HepG2 (cell line): Measurements from ENCODE around the gene CCNB1IP1. TPM values are rescaled to one million over a fixed set of nuclear protein-coding genes. Genes with fewer than 3 reads are reported as not detected.

Source experiments
- CCDC6 ChIP-seq: sonication (generic); formaldehyde crosslinking; IDR thresholded peaks from 2 replicates; pipeline ENCODE4 v1.8.1; 2022; ENCODE audit warnings: mild to moderate bottlenecking, missing genetic modification reagents, moderate library complexity
- EZH2 ChIP-seq: conservative IDR thresholded peaks from 2 replicates; pipeline ENCODE4 v1.6.1; 2012; ENCODE audit warnings: mild to moderate bottlenecking, low read depth, low read length, moderate library complexity
- FOXC1 ChIP-seq: sonication (generic); formaldehyde crosslinking; IDR thresholded peaks from 2 replicates; pipeline ENCODE4 v1.8.0; 2022; ENCODE audit warnings: mild to moderate bottlenecking, missing genetic modification reagents, borderline replicate concordance
- IRX3 ChIP-seq: sonication (generic); formaldehyde crosslinking; IDR thresholded peaks from 2 replicates; pipeline ENCODE4 v1.8.1; 2023; ENCODE audit warnings: mild to moderate bottlenecking, low read depth, missing genetic modification reagents, borderline replicate concordance
- KAT7 ChIP-seq: IDR thresholded peaks from 2 replicates; pipeline ENCODE4 v1.6.1; 2018; ENCODE audit warnings: borderline replicate concordance, missing compliant biosample characterization
- MAFF ChIP-seq: IDR thresholded peaks from 2 replicates; pipeline ENCODE4 v1.6.1; 2011; ENCODE audit warnings: low read depth, low read length, improper control_type of control experiment
- MED1 ChIP-seq: sonication (generic); formaldehyde crosslinking; IDR thresholded peaks from 2 replicates; pipeline ENCODE4 v1.4.0; 2020; ENCODE audit warnings: missing genetic modification reagents
- NONO ChIP-seq, 2 experiments: fragments of 450-650 bp in 1 of 2; sonication (generic) in 1 of 2; formaldehyde crosslinking in 1 of 2; IDR thresholded peaks in 1 of 2; conservative IDR thresholded peaks in 1 of 2; 2 replicates each; pipeline versions ENCODE4 v1.6.1 to v1.8.0; 2017 to 2022; ENCODE audit warnings: mild to moderate bottlenecking in 1 of 2, missing genetic modification reagents in 1 of 2, moderate library complexity in 1 of 2
- PAF1 ChIP-seq: IDR thresholded peaks from 2 replicates; pipeline ENCODE4 v1.6.1; 2016; ENCODE audit warnings: missing genetic modification reagents, missing compliant biosample characterization
- SP1 ChIP-seq, 2 experiments: fragments of 450-650 bp in 1 of 2; sonication (generic) in 1 of 2; formaldehyde crosslinking in 1 of 2; IDR thresholded peaks; 2 replicates each; pipeline versions ENCODE4 v1.4.0 to v1.6.1; 2016 to 2020; ENCODE audit warnings: missing genetic modification reagents in 1 of 2
- SUZ12 ChIP-seq: fragments of 150-350 bp; IDR thresholded peaks from 2 replicates; pipeline ENCODE4 v1.6.1; 2014; ENCODE audit warnings: low read depth, low read length
- XRCC5 ChIP-seq: fragments of 200-400 bp; formaldehyde crosslinking; optimal IDR thresholded peaks from 2 replicates; pipeline ENCODE3; 2017; ENCODE audit warnings: mild to moderate bottlenecking, low read length
- ZBTB7A ChIP-seq: sonication (generic); formaldehyde crosslinking; IDR thresholded peaks from 2 replicates; pipeline ENCODE4 v1.8.0; 2022; ENCODE audit warnings: mild to moderate bottlenecking, missing genetic modification reagents
- ZEB1 ChIP-seq: IDR thresholded peaks from 2 replicates; pipeline ENCODE4 v1.6.1; 2012; ENCODE audit warnings: mild to moderate bottlenecking, low read depth, inconsistent platforms; ENCODE audit not compliant: insufficient replicate concordance
- ZFP41 ChIP-seq: sonication (generic); formaldehyde crosslinking; IDR thresholded peaks from 2 replicates; pipeline ENCODE4 v1.4.0; 2020; ENCODE audit warnings: mild to moderate bottlenecking, missing genetic modification reagents, borderline replicate concordance
- ZNF17 ChIP-seq: sonication (generic); formaldehyde crosslinking; IDR thresholded peaks from 2 replicates; pipeline ENCODE4 v1.5.0; 2020; ENCODE audit warnings: mild to moderate bottlenecking, missing genetic modification reagents
- ZNF34 ChIP-seq: sonication (generic); formaldehyde crosslinking; IDR thresholded peaks from 2 replicates; pipeline ENCODE4 v1.4.0; 2020; ENCODE audit warnings: mild to moderate bottlenecking, missing genetic modification reagents, borderline replicate concordance
- ZNF510 ChIP-seq: sonication (generic); formaldehyde crosslinking; IDR thresholded peaks from 2 replicates; pipeline ENCODE4 v1.4.0; 2020; ENCODE audit warnings: low read depth, mild to moderate bottlenecking, missing genetic modification reagents
- ZNF562 ChIP-seq: sonication (generic); formaldehyde crosslinking; IDR thresholded peaks from 2 replicates; pipeline ENCODE4 v1.8.0; 2022; ENCODE audit warnings: missing genetic modification reagents, borderline replicate concordance
- ZNF615 ChIP-seq: sonication (generic); formaldehyde crosslinking; IDR thresholded peaks from 2 replicates; pipeline ENCODE4 v1.5.0; 2020; ENCODE audit warnings: mild to moderate bottlenecking, missing genetic modification reagents, borderline replicate concordance
- ZNF629 ChIP-seq: sonication (generic); formaldehyde crosslinking; conservative IDR thresholded peaks from 2 replicates; pipeline ENCODE4 v1.5.0; 2020; ENCODE audit warnings: missing genetic modification reagents
- ZNF839 ChIP-seq: sonication (generic); formaldehyde crosslinking; IDR thresholded peaks from 2 replicates; pipeline ENCODE4 v1.4.0; 2020; ENCODE audit warnings: missing genetic modification reagents, mild to moderate bottlenecking, borderline replicate concordance
- polyA plus RNA-seq, 8 experiments: library from polyadenylated mRNA; depleted of rRNA in 3 of 8; stranded (reverse) in 7 of 8; unstranded in 1 of 8; fragments of >200 nt; fragmentation: Illumina TruSeq in 4 of 8; extraction: Trizol in 4 of 8; gene quantifications; 2 replicates each; pipeline versions ENCODE4 v1.2.1 to v1.2.3, GENCODE V29; 2011 to 2016; ENCODE audit warnings: low read depth in 4 of 8, missing spikeins in 1 of 8, mixed read lengths in 1 of 8; ENCODE audit not compliant: insufficient read depth in 1 of 8
- total RNA-seq, 5 experiments: library from RNA; depleted of rRNA; stranded (reverse); fragments of >200 nt; fragmentation: Illumina TruSeq; extraction: Trizol; gene quantifications; 2 replicates each; pipeline ENCODE4 v1.2.3, GENCODE V29; 2016; ENCODE audit warnings: low read depth in 1 of 5
- TF ChIP-seq, protein P1 (sequence below): sonication (generic); formaldehyde crosslinking; IDR thresholded peaks from 2 replicates; pipeline ENCODE4 v1.4.0; 2020; ENCODE audit warnings: missing genetic modification reagents
- TF ChIP-seq, protein P2 (sequence below): sonication (generic); formaldehyde crosslinking; IDR thresholded peaks from 2 replicates; pipeline ENCODE4 v1.8.0; 2022; ENCODE audit warnings: mild to moderate bottlenecking, missing genetic modification reagents, moderate library complexity
- TF ChIP-seq, protein P3 (sequence below): sonication (generic); formaldehyde crosslinking; IDR thresholded peaks from 2 replicates; pipeline ENCODE4 v1.9.0; 2021; ENCODE audit warnings: missing genetic modification reagents, mild to moderate bottlenecking, borderline replicate concordance

Gene CCNB1IP1
- total and polyA plus RNA-seq, 2 of the 13 experiments (the other 11 are each of a cell fraction or from before 2014, with no cell fraction given): 98.3 to 125 TPM

DNA sequence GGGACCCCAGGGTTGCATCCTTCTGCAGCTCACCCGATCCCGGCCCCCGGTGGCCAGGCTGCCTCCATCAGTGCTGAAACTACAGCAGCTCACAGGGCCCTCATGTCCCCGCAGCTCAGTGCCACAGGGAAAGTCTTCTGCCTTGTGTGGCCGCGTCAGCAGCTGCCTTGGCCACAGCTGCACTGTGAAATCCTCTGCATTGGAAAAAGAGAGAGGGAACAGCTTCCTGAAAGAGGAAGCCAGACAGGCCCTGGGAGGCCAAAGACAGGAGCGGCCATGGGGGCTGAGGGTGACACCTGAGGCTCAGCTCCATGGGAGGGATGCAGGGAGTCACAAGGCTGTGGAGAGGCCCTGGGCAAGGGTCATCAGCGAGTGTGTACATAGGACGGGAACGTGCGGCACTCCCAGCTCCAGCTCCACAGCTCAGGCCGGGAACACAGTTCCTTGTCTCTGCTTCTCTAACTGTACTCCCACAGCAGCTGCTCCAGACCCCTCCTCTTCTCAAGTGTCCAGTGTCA, 43.1 kb upstream of the CCNB1IP1 start (continued):
- TF ChIP-seq, protein P1, sequence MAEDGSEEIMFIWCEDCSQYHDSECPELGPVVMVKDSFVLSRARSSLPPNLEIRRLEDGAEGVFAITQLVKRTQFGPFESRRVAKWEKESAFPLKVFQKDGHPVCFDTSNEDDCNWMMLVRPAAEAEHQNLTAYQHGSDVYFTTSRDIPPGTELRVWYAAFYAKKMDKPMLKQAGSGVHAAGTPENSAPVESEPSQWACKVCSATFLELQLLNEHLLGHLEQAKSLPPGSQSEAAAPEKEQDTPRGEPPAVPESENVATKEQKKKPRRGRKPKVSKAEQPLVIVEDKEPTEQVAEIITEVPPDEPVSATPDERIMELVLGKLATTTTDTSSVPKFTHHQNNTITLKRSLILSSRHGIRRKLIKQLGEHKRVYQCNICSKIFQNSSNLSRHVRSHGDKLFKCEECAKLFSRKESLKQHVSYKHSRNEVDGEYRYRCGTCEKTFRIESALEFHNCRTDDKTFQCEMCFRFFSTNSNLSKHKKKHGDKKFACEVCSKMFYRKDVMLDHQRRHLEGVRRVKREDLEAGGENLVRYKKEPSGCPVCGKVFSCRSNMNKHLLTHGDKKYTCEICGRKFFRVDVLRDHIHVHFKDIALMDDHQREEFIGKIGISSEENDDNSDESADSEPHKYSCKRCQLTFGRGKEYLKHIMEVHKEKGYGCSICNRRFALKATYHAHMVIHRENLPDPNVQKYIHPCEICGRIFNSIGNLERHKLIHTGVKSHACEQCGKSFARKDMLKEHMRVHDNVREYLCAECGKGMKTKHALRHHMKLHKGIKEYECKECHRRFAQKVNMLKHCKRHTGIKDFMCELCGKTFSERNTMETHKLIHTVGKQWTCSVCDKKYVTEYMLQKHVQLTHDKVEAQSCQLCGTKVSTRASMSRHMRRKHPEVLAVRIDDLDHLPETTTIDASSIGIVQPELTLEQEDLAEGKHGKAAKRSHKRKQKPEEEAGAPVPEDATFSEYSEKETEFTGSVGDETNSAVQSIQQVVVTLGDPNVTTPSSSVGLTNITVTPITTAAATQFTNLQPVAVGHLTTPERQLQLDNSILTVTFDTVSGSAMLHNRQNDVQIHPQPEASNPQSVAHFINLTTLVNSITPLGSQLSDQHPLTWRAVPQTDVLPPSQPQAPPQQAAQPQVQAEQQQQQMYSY (CRISPR knock-in tag): no peak
- TF ChIP-seq FOXC1 (CRISPR knock-in tag): 0 out of 2 replicates have a peak, but pooled peaks have one; percentile 54
- TF ChIP-seq ZNF17 (CRISPR knock-in tag): no peak
- TF ChIP-seq MED1 (CRISPR knock-in tag): peak; percentile 62
- peak; percentile 69; the same call in 1 of the 2 replicates for TF ChIP-seq ZNF839
- no peak for TF ChIP-seq ZNF510
- no peak for TF ChIP-seq ZNF615 (CRISPR knock-in tag)
- no peak for TF ChIP-seq SUZ12
- TF ChIP-seq, protein P2, sequence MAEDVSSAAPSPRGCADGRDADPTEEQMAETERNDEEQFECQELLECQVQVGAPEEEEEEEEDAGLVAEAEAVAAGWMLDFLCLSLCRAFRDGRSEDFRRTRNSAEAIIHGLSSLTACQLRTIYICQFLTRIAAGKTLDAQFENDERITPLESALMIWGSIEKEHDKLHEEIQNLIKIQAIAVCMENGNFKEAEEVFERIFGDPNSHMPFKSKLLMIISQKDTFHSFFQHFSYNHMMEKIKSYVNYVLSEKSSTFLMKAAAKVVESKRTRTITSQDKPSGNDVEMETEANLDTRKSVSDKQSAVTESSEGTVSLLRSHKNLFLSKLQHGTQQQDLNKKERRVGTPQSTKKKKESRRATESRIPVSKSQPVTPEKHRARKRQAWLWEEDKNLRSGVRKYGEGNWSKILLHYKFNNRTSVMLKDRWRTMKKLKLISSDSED (CRISPR knock-in tag): no peak
- peak; percentile 86; the same call in 1 of the 2 replicates for TF ChIP-seq ZFP41
- no peak for TF ChIP-seq NONO (IDR thresholded peaks at IDR 0.05)
- peak; percentile 34; the same call in 1 of the 2 replicates for TF ChIP-seq NONO (CRISPR knock-in tag; conservative IDR thresholded peaks at IDR 0.05)
- TF ChIP-seq EZH2: no peak
- TF ChIP-seq ZBTB7A (CRISPR knock-in tag): peak; percentile 72
- TF ChIP-seq ZNF562: no peak
- TF ChIP-seq MAFF: no peak
- no peak for TF ChIP-seq ZNF34 (CRISPR knock-in tag)
- TF ChIP-seq SP1 (IDR thresholded peaks at IDR 0.05): no peak
- no peak for TF ChIP-seq SP1 (CRISPR knock-in tag; IDR thresholded peaks at IDR 0.05)
- TF ChIP-seq XRCC5: peak; percentile 86
- TF ChIP-seq, protein P3, sequence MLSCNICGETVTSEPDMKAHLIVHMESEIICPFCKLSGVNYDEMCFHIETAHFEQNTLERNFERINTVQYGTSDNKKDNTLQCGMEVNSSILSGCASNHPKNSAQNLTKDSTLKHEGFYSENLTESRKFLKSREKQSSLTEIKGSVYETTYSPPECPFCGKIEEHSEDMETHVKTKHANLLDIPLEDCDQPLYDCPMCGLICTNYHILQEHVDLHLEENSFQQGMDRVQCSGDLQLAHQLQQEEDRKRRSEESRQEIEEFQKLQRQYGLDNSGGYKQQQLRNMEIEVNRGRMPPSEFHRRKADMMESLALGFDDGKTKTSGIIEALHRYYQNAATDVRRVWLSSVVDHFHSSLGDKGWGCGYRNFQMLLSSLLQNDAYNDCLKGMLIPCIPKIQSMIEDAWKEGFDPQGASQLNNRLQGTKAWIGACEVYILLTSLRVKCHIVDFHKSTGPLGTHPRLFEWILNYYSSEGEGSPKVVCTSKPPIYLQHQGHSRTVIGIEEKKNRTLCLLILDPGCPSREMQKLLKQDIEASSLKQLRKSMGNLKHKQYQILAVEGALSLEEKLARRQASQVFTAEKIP: no peak
- TF ChIP-seq IRX3 (CRISPR knock-in tag): no peak
- TF ChIP-seq CCDC6 (CRISPR knock-in tag): no peak
- TF ChIP-seq ZNF629: no peak
- no peak for TF ChIP-seq PAF1 (CRISPR knock-in tag)
- TF ChIP-seq KAT7: peak; percentile 87; the same call in 1 of the 2 replicates
- no peak for TF ChIP-seq ZEB1
